GM18870 (cell line): Measurements from ENCODE around the gene CCDC142.

Source experiments
- ATAC-seq: cut with Tn5 transposase; IDR thresholded peaks from one replicate; pipeline ENCODE4 v1.9.1; 2021; ENCODE audit warnings: moderate library complexity; ENCODE audit not compliant: unreplicated experiment

Gene CCDC142

GRCh38 chr2:74482801-74483674 is at the start of gene CCDC142, which contains the start of gene TTC31:
CCDC142 (minus strand) TSS chr2:74482998; CDS start chr2:74482837, 161 bp downstream.
TTC31 (plus strand) TSS chr2:74483081; CDS start chr2:74483096, 15 bp downstream.
- peak; percentile 91 for ATAC-seq

GRCh38 chr2:74532222-74532621 is 49.4 kb upstream of the CCDC142 start:
- ATAC-seq: no peak

GRCh38 chr2:74531666-74532065 is 48.9 kb upstream of the CCDC142 start:
- no peak for ATAC-seq

GRCh38 chr2:74530239-74531187 is 47.7 kb upstream of the CCDC142 start:
- peak; percentile 32 for ATAC-seq

- ATAC-seq: peak; percentile 76
Observed at GRCh38 chr2:74529357-74530238, 46.8 kb upstream of the CCDC142 start, which contains the start of the genes AUP1 and HTRA2. AUP1 (minus strand) TSS chr2:74529706; CDS start chr2:74529629, 77 bp downstream. HTRA2 (plus strand) TSS chr2:74529933; CDS start chr2:74530007, 74 bp downstream.

GRCh38 chr2:74528600-74529356 is 46.0 kb upstream of the CCDC142 start:
- peak; percentile 4 for ATAC-seq

GRCh38 chr2:74527741-74528140 is 44.9 kb upstream of the CCDC142 start:
- no peak for ATAC-seq

- ATAC-seq: no peak
Observed at GRCh38 chr2:74526649-74527230, 43.9 kb upstream of the CCDC142 start.

GRCh38 chr2:74525717-74526648 is 43.2 kb upstream of the CCDC142 start, which contains the start of gene DQX1:
DQX1 (minus strand) TSS chr2:74526231; CDS start chr2:74525729, 502 bp downstream.
- no peak for ATAC-seq

GRCh38 chr2:74524955-74525716 is 42.3 kb upstream of the CCDC142 start:
- no peak for ATAC-seq

GRCh38 chr2:74524005-74524404 is 41.2 kb upstream of the CCDC142 start:
- no peak for ATAC-seq

- ATAC-seq: no peak
Observed at GRCh38 chr2:74522516-74522915, 39.7 kb upstream of the CCDC142 start.

GRCh38 chr2:74516650-74517049 is 33.9 kb upstream of the CCDC142 start:
- ATAC-seq: no peak

GRCh38 chr2:74515981-74516633 is 33.3 kb upstream of the CCDC142 start:
- no peak for ATAC-seq

GRCh38 chr2:74515271-74515980 is 32.6 kb upstream of the CCDC142 start:
- no peak for ATAC-seq
